HepG2 (cell line): ENCODE data around the gene MYO19. TPM values are rescaled to one million over a fixed set of nuclear protein-coding genes. Genes with fewer than 3 reads are reported as not detected.

ENCODE experiments used
- FOSL1 ChIP-seq: sonication (generic); formaldehyde crosslinking; IDR thresholded peaks from 2 replicates; pipeline ENCODE4 v1.9.0; 2021; ENCODE audit warnings: missing genetic modification reagents, borderline replicate concordance
- JDP2 ChIP-seq: sonication (generic); formaldehyde crosslinking; IDR thresholded peaks from 2 replicates; pipeline ENCODE4 v1.8.1; 2022; ENCODE audit warnings: missing genetic modification reagents, borderline replicate concordance
- KLF15 ChIP-seq: sonication (generic); formaldehyde crosslinking; IDR thresholded peaks from 2 replicates; pipeline ENCODE4 v1.8.1; 2023; ENCODE audit warnings: borderline replicate concordance, mild to moderate bottlenecking, inconsistent platforms, missing genetic modification reagents, mixed read lengths
- RORA ChIP-seq: sonication (generic); formaldehyde crosslinking; IDR thresholded peaks from 2 replicates; pipeline ENCODE4 v1.5.0; 2020; ENCODE audit warnings: mild to moderate bottlenecking, missing genetic modification reagents, moderate library complexity
- ZFP1 ChIP-seq: IDR thresholded peaks from 2 replicates; pipeline ENCODE4 v1.6.1; 2016
- ZNF484 ChIP-seq: sonication (generic); formaldehyde crosslinking; IDR thresholded peaks from 2 replicates; pipeline ENCODE4 v1.5.1; 2020; ENCODE audit warnings: mild to moderate bottlenecking, low read depth, missing genetic modification reagents, borderline replicate concordance
- ZNF556 ChIP-seq: sonication (generic); formaldehyde crosslinking; IDR thresholded peaks from 2 replicates; pipeline ENCODE4 v1.4.0; 2020; ENCODE audit warnings: mild to moderate bottlenecking, missing genetic modification reagents, borderline replicate concordance
- ZNF75D ChIP-seq: sonication (generic); formaldehyde crosslinking; IDR thresholded peaks from 2 replicates; pipeline ENCODE4 v1.8.1; 2023; ENCODE audit warnings: missing genetic modification reagents, mild to moderate bottlenecking, borderline replicate concordance
- ZNF780A ChIP-seq: sonication (generic); formaldehyde crosslinking; IDR thresholded peaks from 2 replicates; pipeline ENCODE4 v1.8.0; 2022; ENCODE audit warnings: mild to moderate bottlenecking, missing genetic modification reagents, moderate library complexity
- polyA plus RNA-seq, 8 experiments: library from polyadenylated mRNA; depleted of rRNA in 3 of 8; stranded (reverse) in 7 of 8; unstranded in 1 of 8; fragments of >200 nt; fragmentation: Illumina TruSeq in 4 of 8; extraction: Trizol in 4 of 8; gene quantifications; 2 replicates each; pipeline versions ENCODE4 v1.2.1 to v1.2.3, GENCODE V29; 2011 to 2016; ENCODE audit warnings: low read depth in 4 of 8, missing spikeins in 1 of 8, mixed read lengths in 1 of 8; ENCODE audit not compliant: insufficient read depth in 1 of 8
- total RNA-seq, 5 experiments: library from RNA; depleted of rRNA; stranded (reverse); fragments of >200 nt; fragmentation: Illumina TruSeq; extraction: Trizol; gene quantifications; 2 replicates each; pipeline ENCODE4 v1.2.3, GENCODE V29; 2016; ENCODE audit warnings: low read depth in 1 of 5
- TF ChIP-seq, protein P1 (sequence below): sonication (generic); formaldehyde crosslinking; IDR thresholded peaks from 2 replicates; pipeline ENCODE4 v1.5.0; 2020; ENCODE audit warnings: missing genetic modification reagents, mild to moderate bottlenecking, borderline replicate concordance
- TF ChIP-seq, protein P2 (sequence below), 2 experiments: fragments of 450-650 bp in 1 of 2; sonication (generic) in 1 of 2; formaldehyde crosslinking in 1 of 2; IDR thresholded peaks; 2 replicates each; pipeline versions ENCODE4 v1.6.1 to v1.8.0; 2016 to 2022; ENCODE audit warnings: antibody characterized with exemption in 1 of 2, mild to moderate bottlenecking in 1 of 2, missing genetic modification reagents in 1 of 2
- TF ChIP-seq, protein P3 (sequence below): sonication (generic); formaldehyde crosslinking; IDR thresholded peaks from 2 replicates; pipeline ENCODE4 v1.5.1; 2020; ENCODE audit warnings: mild to moderate bottlenecking, missing genetic modification reagents, moderate library complexity
- TF ChIP-seq, protein P4 (sequence below): sonication (generic); formaldehyde crosslinking; IDR thresholded peaks from 2 replicates; pipeline ENCODE4 v1.8.1; 2023; ENCODE audit warnings: mild to moderate bottlenecking, inconsistent platforms, moderate library complexity, missing genetic modification reagents, borderline replicate concordance
- TF ChIP-seq, protein P5 (sequence below): sonication (generic); formaldehyde crosslinking; IDR thresholded peaks from 2 replicates; pipeline ENCODE4 v1.8.1; 2023; ENCODE audit warnings: mild to moderate bottlenecking, missing genetic modification reagents

MYO19 gene
- total and polyA plus RNA-seq, 2 of the 13 experiments (the other 11 are each of a cell fraction or from before 2014, with no cell fraction given): 75.7 to 82.3 TPM

DNA sequence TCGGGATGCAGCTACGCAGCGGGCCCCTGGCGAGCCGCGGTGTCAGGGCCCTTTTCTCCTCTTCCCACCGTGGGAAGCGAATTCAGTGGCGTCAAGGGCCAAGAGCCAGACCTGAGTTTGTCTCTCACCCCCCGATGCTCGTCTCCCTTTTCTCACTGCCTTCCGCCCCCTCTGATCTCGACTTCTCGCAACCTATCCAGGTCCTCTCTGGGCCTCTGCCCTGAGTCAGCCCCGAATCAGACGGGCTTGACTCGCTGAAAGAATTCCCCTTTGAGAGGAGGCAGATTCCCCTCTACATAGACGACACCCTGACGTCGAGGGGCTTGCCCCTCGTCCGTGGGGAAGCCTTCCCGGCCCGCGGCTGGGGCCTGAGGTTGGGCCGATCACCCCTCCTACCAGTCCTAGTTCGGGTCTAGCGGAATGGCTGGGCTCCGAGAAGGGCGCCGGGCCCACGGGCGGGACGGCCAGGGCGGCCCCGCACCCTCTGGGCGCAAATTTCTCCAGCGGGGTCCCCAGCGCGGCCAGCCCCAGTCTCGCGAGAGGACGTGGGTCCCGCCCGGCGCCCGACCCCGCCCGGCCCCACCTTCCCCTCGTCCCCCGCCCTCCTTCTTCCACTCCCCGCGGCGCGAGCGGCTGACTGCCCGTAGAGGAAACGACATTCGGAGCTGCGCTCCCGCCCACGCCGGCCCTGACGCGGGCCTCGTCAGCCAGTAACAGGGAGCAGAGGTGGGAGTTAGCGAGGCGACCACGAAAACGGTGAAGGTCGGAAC is 9.8 kb upstream of the MYO19 start, which contains the start of gene GGNBP2 (continued):
- TF ChIP-seq, protein P1, sequence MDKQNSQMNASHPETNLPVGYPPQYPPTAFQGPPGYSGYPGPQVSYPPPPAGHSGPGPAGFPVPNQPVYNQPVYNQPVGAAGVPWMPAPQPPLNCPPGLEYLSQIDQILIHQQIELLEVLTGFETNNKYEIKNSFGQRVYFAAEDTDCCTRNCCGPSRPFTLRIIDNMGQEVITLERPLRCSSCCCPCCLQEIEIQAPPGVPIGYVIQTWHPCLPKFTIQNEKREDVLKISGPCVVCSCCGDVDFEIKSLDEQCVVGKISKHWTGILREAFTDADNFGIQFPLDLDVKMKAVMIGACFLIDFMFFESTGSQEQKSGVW (CRISPR knock-in tag): no peak
- TF ChIP-seq, protein P2, sequence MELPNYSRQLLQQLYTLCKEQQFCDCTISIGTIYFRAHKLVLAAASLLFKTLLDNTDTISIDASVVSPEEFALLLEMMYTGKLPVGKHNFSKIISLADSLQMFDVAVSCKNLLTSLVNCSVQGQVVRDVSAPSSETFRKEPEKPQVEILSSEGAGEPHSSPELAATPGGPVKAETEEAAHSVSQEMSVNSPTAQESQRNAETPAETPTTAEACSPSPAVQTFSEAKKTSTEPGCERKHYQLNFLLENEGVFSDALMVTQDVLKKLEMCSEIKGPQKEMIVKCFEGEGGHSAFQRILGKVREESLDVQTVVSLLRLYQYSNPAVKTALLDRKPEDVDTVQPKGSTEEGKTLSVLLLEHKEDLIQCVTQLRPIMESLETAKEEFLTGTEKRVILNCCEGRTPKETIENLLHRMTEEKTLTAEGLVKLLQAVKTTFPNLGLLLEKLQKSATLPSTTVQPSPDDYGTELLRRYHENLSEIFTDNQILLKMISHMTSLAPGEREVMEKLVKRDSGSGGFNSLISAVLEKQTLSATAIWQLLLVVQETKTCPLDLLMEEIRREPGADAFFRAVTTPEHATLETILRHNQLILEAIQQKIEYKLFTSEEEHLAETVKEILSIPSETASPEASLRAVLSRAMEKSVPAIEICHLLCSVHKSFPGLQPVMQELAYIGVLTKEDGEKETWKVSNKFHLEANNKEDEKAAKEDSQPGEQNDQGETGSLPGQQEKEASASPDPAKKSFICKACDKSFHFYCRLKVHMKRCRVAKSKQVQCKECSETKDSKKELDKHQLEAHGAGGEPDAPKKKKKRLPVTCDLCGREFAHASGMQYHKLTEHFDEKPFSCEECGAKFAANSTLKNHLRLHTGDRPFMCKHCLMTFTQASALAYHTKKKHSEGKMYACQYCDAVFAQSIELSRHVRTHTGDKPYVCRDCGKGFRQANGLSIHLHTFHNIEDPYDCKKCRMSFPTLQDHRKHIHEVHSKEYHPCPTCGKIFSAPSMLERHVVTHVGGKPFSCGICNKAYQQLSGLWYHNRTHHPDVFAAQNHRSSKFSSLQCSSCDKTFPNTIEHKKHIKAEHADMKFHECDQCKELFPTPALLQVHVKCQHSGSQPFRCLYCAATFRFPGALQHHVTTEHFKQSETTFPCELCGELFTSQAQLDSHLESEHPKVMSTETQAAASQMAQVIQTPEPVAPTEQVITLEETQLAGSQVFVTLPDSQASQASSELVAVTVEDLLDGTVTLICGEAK (IDR thresholded peaks at IDR 0.05): no peak
- TF ChIP-seq, protein P2 (CRISPR knock-in tag; IDR thresholded peaks at IDR 0.05): peak; percentile 42
- TF ChIP-seq ZNF780A (CRISPR knock-in tag) (no peak), ZFP1 (CRISPR knock-in tag) (no peak), JDP2 (CRISPR knock-in tag) (no peak), FOSL1 (no peak), ZNF75D (no peak), KLF15 (CRISPR knock-in tag) (no peak), RORA (CRISPR knock-in tag) (no peak), ZNF484 (CRISPR knock-in tag) (no peak), ZNF556 (CRISPR knock-in tag) (peak; percentile 69)
- TF ChIP-seq, protein P3, sequence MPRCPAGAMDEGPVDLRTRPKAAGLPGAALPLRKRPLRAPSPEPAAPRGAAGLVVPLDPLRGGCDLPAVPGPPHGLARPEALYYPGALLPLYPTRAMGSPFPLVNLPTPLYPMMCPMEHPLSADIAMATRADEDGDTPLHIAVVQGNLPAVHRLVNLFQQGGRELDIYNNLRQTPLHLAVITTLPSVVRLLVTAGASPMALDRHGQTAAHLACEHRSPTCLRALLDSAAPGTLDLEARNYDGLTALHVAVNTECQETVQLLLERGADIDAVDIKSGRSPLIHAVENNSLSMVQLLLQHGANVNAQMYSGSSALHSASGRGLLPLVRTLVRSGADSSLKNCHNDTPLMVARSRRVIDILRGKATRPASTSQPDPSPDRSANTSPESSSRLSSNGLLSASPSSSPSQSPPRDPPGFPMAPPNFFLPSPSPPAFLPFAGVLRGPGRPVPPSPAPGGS (CRISPR knock-in tag): no peak
- TF ChIP-seq, protein P4, sequence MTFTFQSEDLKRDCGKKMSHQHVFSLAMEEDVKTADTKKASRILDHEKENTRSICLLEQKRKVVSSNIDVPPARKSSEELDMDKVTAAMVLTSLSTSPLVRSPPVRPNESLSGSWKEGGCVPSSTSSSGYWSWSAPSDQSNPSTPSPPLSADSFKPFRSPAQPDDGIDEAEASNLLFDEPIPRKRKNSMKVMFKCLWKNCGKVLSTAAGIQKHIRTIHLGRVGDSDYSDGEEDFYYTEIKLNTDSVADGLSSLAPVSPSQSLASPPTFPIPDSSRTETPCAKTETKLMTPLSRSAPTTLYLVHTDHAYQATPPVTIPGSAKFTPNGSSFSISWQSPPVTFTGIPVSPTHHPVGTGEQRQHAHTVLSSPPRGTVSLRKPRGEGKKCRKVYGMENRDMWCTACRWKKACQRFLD (CRISPR knock-in tag): peak; percentile 34; the same call in 1 of the 2 replicates
- TF ChIP-seq, protein P5, sequence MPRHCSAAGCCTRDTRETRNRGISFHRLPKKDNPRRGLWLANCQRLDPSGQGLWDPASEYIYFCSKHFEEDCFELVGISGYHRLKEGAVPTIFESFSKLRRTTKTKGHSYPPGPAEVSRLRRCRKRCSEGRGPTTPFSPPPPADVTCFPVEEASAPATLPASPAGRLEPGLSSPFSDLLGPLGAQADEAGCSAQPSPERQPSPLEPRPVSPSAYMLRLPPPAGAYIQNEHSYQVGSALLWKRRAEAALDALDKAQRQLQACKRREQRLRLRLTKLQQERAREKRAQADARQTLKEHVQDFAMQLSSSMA (CRISPR knock-in tag): no peak; the same call in 1 of the 2 replicates
